GM12891 (cell line): ENCODE measurements around the gene SLC43A3.
A peak's percentile ranks its signal among the peaks of the same experiment; 100 is the strongest.
"Not testable (repeated sequence)": the region's sequence is repeated elsewhere in the genome, so short reads cannot be mapped to it uniquely, and the experiment has no call there.

Source experiments
- DNase-seq: peaks from one replicate; pipeline ENCODE4 v3.0.0; 2011; ENCODE audit warnings: low spot score; ENCODE audit not compliant: insufficient read length
- FAIRE-seq: peaks from 2 replicates; lab custom pipeline; 2011; peaks lifted over from hg19 to GRCh38; lab: Jason Lieb, UNC
- PAX5 ChIP-seq: IDR thresholded peaks from 2 replicates; pipeline ENCODE4 v1.6.1; 2011; ENCODE audit warnings: low read length, moderate library complexity, mild to moderate bottlenecking; ENCODE audit not compliant: insufficient read depth, severe bottlenecking
- POLR2A ChIP-seq: IDR thresholded peaks from 2 replicates; pipeline ENCODE4 v1.6.1; 2011; ENCODE audit warnings: low read depth, low read length, control low read depth
- POLR2AphosphoS5 ChIP-seq: IDR thresholded peaks from 2 replicates; pipeline ENCODE4 v1.6.1; 2011; ENCODE audit warnings: low read depth, low read length, control low read depth
- POU2F2 ChIP-seq: IDR thresholded peaks from 2 replicates; pipeline ENCODE4 v1.6.1; 2011; ENCODE audit warnings: low read depth, mild to moderate bottlenecking, control low read depth, low read length, moderate library complexity
- SPI1 ChIP-seq: IDR thresholded peaks from 2 replicates; pipeline ENCODE4 v1.6.1; 2011; ENCODE audit warnings: low read depth, low read length, control low read depth
- TAF1 ChIP-seq: IDR thresholded peaks from 2 replicates; pipeline ENCODE4 v1.6.1; 2011; ENCODE audit warnings: low read depth, low read length, control low read depth

SLC43A3 gene

GRCh38 chr11:57407941-57408475 lies 18.9 kb downstream of the SLC43A3 start:
- TF ChIP-seq POLR2A (no peak), POU2F2 (no peak), TAF1 (no peak), POLR2AphosphoS5 (no peak), PAX5 (no peak), SPI1 (no peak)
- DNase-seq (no peak), FAIRE-seq (no peak)

DNA sequence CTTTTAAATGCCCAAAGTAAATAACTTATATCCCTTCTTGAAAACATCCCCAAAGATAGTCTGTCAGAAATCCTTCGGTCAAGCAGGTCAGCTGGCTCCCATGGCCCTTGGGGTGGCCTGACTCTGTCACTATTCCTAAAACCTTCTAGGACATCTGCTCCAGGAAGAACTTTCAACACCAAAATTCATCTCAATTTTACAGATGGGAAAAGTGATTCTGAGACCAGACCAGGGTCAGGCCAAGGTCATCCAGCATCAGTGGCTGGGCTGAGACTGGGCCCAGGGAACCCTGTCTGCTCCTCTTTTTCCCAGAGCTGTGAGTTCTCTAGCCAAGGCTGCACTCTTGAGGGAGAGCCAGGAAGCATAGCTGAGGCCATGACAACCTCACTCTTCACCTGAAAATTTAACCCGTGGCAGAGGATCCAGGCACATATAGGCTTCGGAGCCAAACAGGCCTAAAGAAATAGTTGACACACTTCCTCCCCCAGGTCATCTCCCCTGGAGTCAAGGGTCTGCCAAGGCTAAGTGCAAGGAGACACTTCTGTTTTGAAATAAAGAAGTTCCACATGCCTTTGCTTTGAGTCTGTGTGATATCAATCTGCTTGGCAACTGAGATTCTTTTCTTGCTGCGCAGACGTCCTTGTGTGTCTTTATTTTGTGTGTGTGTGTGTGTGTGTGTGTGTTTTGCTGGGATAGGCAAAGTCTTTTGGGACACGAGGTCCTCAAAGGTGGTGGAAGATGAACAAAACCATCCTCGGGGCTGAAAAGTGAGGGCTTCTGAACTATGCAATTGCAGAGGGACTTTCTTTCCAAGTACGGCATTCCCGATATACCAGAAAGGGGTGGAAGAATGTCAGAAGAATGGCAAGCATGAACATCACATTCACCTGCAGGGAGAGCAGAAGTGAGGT lies 19.7 kb downstream of the SLC43A3 start:
- no peak for DNase-seq
- FAIRE-seq, result no peak
- no peak for TF ChIP-seq TAF1
- TF ChIP-seq POU2F2, result no peak
- no peak for TF ChIP-seq PAX5
- TF ChIP-seq POLR2A, result no peak
- no peak for TF ChIP-seq POLR2AphosphoS5

- DNase-seq, result no peak
- FAIRE-seq, result peak; percentile 60
- TF ChIP-seq POLR2AphosphoS5 (no peak), TAF1 (no peak), SPI1 (peak; percentile 51)
These were observed 20.5 kb downstream of the SLC43A3 start for GRCh38 chr11:57406337-57406904.

GRCh38 chr11:57405271-57405860 lies 21.6 kb downstream of the SLC43A3 start:
- DNase-seq, result no peak
- no peak for FAIRE-seq
- TF ChIP-seq POLR2A (no peak), SPI1 (no peak), TAF1 (no peak), POU2F2 (no peak), POLR2AphosphoS5 (no peak), PAX5 (no peak)

- no peak for FAIRE-seq
- DNase-seq, result no peak
- TF ChIP-seq PAX5 (no peak), SPI1 (peak; percentile 46; the same call in 1 of the 2 replicates), POLR2A (0 out of 2 replicates have a peak, but pooled peaks have one; percentile 15), POU2F2 (no peak)
These were observed 23.1 kb downstream of the SLC43A3 start for GRCh38 chr11:57403802-57404147.

GRCh38 chr11:57403003-57403801 lies 23.7 kb downstream of the SLC43A3 start:
- FAIRE-seq, DNase-seq: not testable (repeated sequence)

GRCh38 chr11:57402188-57403002 lies 24.5 kb downstream of the SLC43A3 start:
- no peak for FAIRE-seq
- TF ChIP-seq POLR2A (0 out of 2 replicates have a peak, but pooled peaks have one; percentile 27), PAX5 (no peak)
- no peak for DNase-seq

GRCh38 chr11:57399972-57400578 lies 26.8 kb downstream of the SLC43A3 start:
- TF ChIP-seq POLR2A (no peak), TAF1 (no peak)
- no peak for DNase-seq
- no peak for FAIRE-seq

DNA sequence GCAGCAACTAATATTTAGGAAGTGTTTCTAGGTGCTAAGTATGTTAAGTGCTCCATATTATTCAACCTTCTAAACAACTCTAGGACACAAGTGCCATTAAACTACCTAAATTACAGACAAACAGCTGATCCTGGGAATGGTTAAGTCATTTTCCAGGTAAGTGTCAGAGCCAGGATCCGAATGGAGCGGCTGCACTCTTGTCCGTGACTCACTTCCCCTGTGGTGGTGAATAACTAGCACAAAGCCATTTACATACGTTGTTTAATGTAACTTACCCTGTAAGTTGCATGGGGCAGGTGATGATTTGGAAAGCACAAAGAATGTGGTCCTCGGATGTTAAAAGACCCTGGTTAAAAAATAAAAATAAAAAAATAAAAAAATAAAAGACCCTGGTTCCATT lies 27.7 kb downstream of the SLC43A3 start:
- FAIRE-seq, result no peak
- TF ChIP-seq SPI1 (no peak), POLR2A (no peak)
- no peak for DNase-seq
